IMR-90 (cell line): ENCODE results near the gene MACF1.

Experiments
- BHLHE40 ChIP-seq: fragments of 150-350 bp; IDR thresholded peaks from 2 replicates; pipeline ENCODE4 v1.6.1; 2016; ENCODE audit warnings: mild to moderate bottlenecking, low read depth, low read length
- POLR2A ChIP-seq: IDR thresholded peaks from 2 replicates; pipeline ENCODE4 v1.6.1; 2012; ENCODE audit warnings: mild to moderate bottlenecking, low read depth, low read length
- RAD21 ChIP-seq: IDR thresholded peaks from 2 replicates; pipeline ENCODE4 v1.6.1; 2012; ENCODE audit warnings: low read length, improper control_type of control experiment
- TF ChIP-seq, protein P1 (sequence below): conservative IDR thresholded peaks from 2 replicates; pipeline ENCODE4 v1.5.1; 2012; ENCODE audit warnings: mild to moderate bottlenecking, low read depth, low read length, improper control_type of control experiment
- TF ChIP-seq, protein P2 (sequence below): fragments of 150-350 bp; IDR thresholded peaks from 2 replicates; pipeline ENCODE4 v1.6.1; 2016; ENCODE audit warnings: low read depth, mild to moderate bottlenecking, low read length, moderate library complexity, borderline replicate concordance

DNA sequence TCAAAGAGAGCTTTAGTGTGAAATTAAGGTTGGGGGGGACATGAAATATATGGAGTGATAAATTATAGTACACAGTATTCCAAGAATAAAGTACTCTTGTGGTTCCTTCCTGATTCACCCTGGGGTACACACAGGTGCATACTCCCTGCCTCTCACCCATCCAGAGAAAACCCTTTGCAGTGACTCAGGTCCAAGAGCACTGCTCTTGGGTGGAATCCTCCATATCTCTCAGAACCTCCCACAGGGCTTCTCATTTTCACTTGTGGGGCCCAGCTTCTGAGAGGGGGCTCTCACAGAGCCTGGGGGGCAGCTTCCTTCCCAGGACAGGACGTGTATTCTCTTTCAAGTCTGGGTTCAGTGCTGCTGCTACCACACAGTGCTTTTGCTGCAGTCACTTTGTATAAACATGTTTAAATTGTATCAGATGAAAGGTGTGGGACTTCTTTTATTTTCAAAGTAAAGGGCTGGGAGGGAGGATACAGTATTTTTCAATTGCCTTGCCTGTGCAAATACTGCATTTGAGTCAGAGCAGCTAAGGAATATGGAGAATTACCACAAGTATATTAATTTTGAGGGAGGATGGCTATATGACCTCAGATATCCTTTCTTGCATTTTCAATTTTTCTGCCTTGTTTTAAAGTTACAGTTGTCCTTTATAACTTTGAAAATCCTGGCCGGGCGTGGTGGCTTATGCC is 262.1 kb downstream of the MACF1 start:
- TF ChIP-seq, protein P1, sequence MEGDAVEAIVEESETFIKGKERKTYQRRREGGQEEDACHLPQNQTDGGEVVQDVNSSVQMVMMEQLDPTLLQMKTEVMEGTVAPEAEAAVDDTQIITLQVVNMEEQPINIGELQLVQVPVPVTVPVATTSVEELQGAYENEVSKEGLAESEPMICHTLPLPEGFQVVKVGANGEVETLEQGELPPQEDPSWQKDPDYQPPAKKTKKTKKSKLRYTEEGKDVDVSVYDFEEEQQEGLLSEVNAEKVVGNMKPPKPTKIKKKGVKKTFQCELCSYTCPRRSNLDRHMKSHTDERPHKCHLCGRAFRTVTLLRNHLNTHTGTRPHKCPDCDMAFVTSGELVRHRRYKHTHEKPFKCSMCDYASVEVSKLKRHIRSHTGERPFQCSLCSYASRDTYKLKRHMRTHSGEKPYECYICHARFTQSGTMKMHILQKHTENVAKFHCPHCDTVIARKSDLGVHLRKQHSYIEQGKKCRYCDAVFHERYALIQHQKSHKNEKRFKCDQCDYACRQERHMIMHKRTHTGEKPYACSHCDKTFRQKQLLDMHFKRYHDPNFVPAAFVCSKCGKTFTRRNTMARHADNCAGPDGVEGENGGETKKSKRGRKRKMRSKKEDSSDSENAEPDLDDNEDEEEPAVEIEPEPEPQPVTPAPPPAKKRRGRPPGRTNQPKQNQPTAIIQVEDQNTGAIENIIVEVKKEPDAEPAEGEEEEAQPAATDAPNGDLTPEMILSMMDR: no peak
- TF ChIP-seq POLR2A (no peak), BHLHE40 (no peak), RAD21 (no peak)
- TF ChIP-seq, protein P2, sequence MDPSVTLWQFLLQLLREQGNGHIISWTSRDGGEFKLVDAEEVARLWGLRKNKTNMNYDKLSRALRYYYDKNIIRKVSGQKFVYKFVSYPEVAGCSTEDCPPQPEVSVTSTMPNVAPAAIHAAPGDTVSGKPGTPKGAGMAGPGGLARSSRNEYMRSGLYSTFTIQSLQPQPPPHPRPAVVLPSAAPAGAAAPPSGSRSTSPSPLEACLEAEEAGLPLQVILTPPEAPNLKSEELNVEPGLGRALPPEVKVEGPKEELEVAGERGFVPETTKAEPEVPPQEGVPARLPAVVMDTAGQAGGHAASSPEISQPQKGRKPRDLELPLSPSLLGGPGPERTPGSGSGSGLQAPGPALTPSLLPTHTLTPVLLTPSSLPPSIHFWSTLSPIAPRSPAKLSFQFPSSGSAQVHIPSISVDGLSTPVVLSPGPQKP: no peak
